ENCODE data around the gene RNF223. TPM values are rescaled to one million over a fixed set of nuclear protein-coding genes. Genes with fewer than 3 reads are reported as not detected.
A peak's percentile ranks its signal among the peaks of the same experiment; 100 is the strongest.

The RNF223 gene
- total RNA-seq, 1 experiment from 2014 or later = not detected

- Histone ChIP-seq H2BK15ac (ENCODE audit: low read depth, low read length) (no peak overlapping the region), H4K20me1 (ENCODE audit: control insufficient read depth, insufficient read depth, insufficient read length) (no peaks in the 10 kb centered on the region), H3K4ac (ENCODE audit: low read depth, low read length) (no peak overlapping the region), H3K18ac (ENCODE audit: insufficient read length, low read depth, low read length) (no peak overlapping the region), H2AK5ac (ENCODE audit: insufficient read length, low read length) (no peak overlapping the region), H2BK5ac (ENCODE audit: insufficient read length, low read length) (no peak overlapping the region), H3K14ac (ENCODE audit: insufficient read depth, low read length) (no peak overlapping the region), H3K23ac (ENCODE audit: insufficient read length, low read depth, low read length) (no peak overlapping the region), H3K4me2 (ENCODE audit: insufficient read depth, insufficient read length, low read length) (peak overlapping the region; percentile 38), H3K56ac (ENCODE audit: insufficient read length, low read depth, low read length) (no peak overlapping the region), H4K8ac (replicated peaks; ENCODE audit: insufficient read length, low read depth, low read length) (no peak overlapping the region), H3K23me2 (ENCODE audit: insufficient read length, low read depth, low read length, poor library complexity, severe bottlenecking) (peaks cover 6% of the 10 kb centered on the region), H2BK12ac (ENCODE audit: insufficient read length, low read depth, low read length) (no peak overlapping the region), H3K27me3 (ENCODE audit: insufficient read depth, low read length) (no peaks in the 10 kb centered on the region), H3K9me3 (ENCODE audit: control insufficient read depth, low read depth, low read length) (no peaks in the 10 kb centered on the region), H3K79me1 (ENCODE audit: insufficient read depth, low read depth, low read length, poor library complexity, severe bottlenecking) (no peaks in the 10 kb centered on the region), H3T11ph (ENCODE audit: low read length) (no peak overlapping the region), H2BK120ac (ENCODE audit: low read depth, low read length, poor library complexity, severe bottlenecking) (no peak overlapping the region), H2BK20ac (ENCODE audit: low read depth, low read length, poor library complexity, severe bottlenecking) (no peak overlapping the region), H3K79me2 (ENCODE audit: insufficient read depth, low read length) (no peaks in the 10 kb centered on the region), H2AFZ (ENCODE audit: low read length) (no peak overlapping the region), H4K91ac (ENCODE audit: insufficient read length, low read depth, low read length) (no peak overlapping the region), H3K27ac (ENCODE audit: insufficient read length, low read depth, low read length) (no peak overlapping the region), H4K5ac (ENCODE audit: insufficient read length, low read depth, low read length) (no peak overlapping the region), H3K4me1 (ENCODE audit: insufficient read depth, low read length) (no peaks in the 10 kb centered on the region; the same call in 1 of the 2 replicates), H3K9ac (ENCODE audit: extremely low read depth, insufficient read length, low read length) (no peak overlapping the region)
- H3K4me1 Mint-ChIP-seq = no peaks in the 10 kb centered on the region
- no CpG with 5 or more reads among the region's 23 CpGs for WGBS (ENCODE audit: extremely low coverage, insufficient read length, low lambda C conversion rate)
- peaks cover 9% of the 10 kb centered on the region; the same call in 1 of the 2 replicates for H3K27me3 Mint-ChIP-seq (ENCODE audit: low read depth)
- DNase-seq = peak; percentile 90
- H3K27ac Mint-ChIP-seq = no peak overlapping the region
- no peak for TF ChIP-seq CTCF (conservative IDR thresholded peaks at IDR 0.05)
- peaks cover 0 to 7% (median 0%) of the 10 kb centered on the region in 3 experiments; a peak in 5 of 7 replicates for H3K36me3 Mint-ChIP-seq (ENCODE audit: insufficient read depth in 1 of 3, low read depth in 3 of 3)
- peak overlapping the region; percentile 49 to 73 for H3K4me3 Mint-ChIP-seq
- H3K9me3 Mint-ChIP-seq = no peaks in the 10 kb centered on the region
Observed at GRCh38 chr1:1080122-1080757, 6.1 kb upstream of the RNF223 start.
